MM.1S (cell line): Measurements from ENCODE around the gene PHF12.

Experiments used
- DNase-seq: peaks from one replicate; pipeline ENCODE4 v3.0.0-alpha.2; 2015
- H2AFZ ChIP-seq: fragments of 300-600 bp; sonication (generic); 2 replicates; pipeline ENCODE4 v1.6.0; 2016; ENCODE audit warnings: antibody characterized with exemption, low read length
- H3F3A ChIP-seq: fragments of 300-600 bp; sonication (generic); 2 replicates; pipeline ENCODE4 v1.6.1; 2016; ENCODE audit warnings: mild to moderate bottlenecking, antibody characterized with exemption, low read length, moderate library complexity, mixed read lengths; ENCODE audit not compliant: insufficient read depth
- H3K27ac ChIP-seq: fragments of 300-600 bp; sonication (generic); 2 replicates; pipeline ENCODE4 v1.5.1; 2016; ENCODE audit warnings: mild to moderate bottlenecking, low read length
- H3K27me3 ChIP-seq: fragments of 300-600 bp; sonication (generic); replicated peaks from 2 replicates; pipeline ENCODE4 v1.6.0; 2016; ENCODE audit warnings: low read length; ENCODE audit not compliant: insufficient read depth
- H3K36me3 ChIP-seq: fragments of 300-600 bp; sonication (generic); replicated peaks from 2 replicates; pipeline ENCODE4 v1.6.1; 2016; ENCODE audit warnings: mild to moderate bottlenecking, low read length, mixed read lengths; ENCODE audit not compliant: insufficient read depth
- H3K4me1 ChIP-seq: fragments of 300-600 bp; sonication (generic); 2 replicates; pipeline ENCODE4 v1.6.1; 2016; ENCODE audit warnings: low read length, mixed read lengths
- H3K4me2 ChIP-seq: fragments of 300-600 bp; sonication (generic); 2 replicates; pipeline ENCODE4 v1.6.0; 2016; ENCODE audit warnings: low read depth, low read length
- H3K4me3 ChIP-seq: fragments of 300-600 bp; sonication (generic); 2 replicates; pipeline ENCODE4 v1.5.1; 2016; ENCODE audit warnings: low read length, mixed read lengths
- H3K79me2 ChIP-seq: fragments of 300-600 bp; sonication (generic); 2 replicates; pipeline ENCODE4 v1.6.1; 2016; ENCODE audit warnings: mixed run types, low read length, mixed read lengths
- H3K9ac ChIP-seq: fragments of 300-600 bp; sonication (generic); 2 replicates; pipeline ENCODE4 v1.6.1; 2016; ENCODE audit warnings: low read length, mixed read lengths
- H3K9me2 ChIP-seq: fragments of 300-600 bp; sonication (generic); replicated peaks from 2 replicates; pipeline ENCODE4 v1.6.1; 2016; ENCODE audit warnings: mild to moderate bottlenecking, low read length, mixed read lengths; ENCODE audit not compliant: insufficient read depth
- H3K9me3 ChIP-seq: fragments of 300-600 bp; sonication (generic); replicated peaks from 2 replicates; pipeline ENCODE4 v1.6.1; 2016; ENCODE audit warnings: mild to moderate bottlenecking, low read length, mixed read lengths; ENCODE audit not compliant: insufficient read depth
- H4K20me1 ChIP-seq: fragments of 300-600 bp; sonication (generic); 2 replicates; pipeline ENCODE4 v1.6.1; 2016; ENCODE audit warnings: mild to moderate bottlenecking, low read length, moderate library complexity, mixed read lengths; ENCODE audit not compliant: insufficient read depth
- EZH2 ChIP-seq: fragments of 300-600 bp; sonication (generic); optimal IDR thresholded peaks from 2 replicates; pipeline ENCODE3; 2017; ENCODE audit warnings: low read depth, mild to moderate bottlenecking, antibody characterized with exemption, low read length, mixed read lengths
- EZH2phosphoT487 ChIP-seq: fragments of 300-600 bp; sonication (generic); IDR thresholded peaks from 2 replicates; pipeline ENCODE4 v1.6.1; 2018; ENCODE audit warnings: antibody characterized with exemption, low read length
- TF ChIP-seq, protein P1 (sequence below): fragments of 300-600 bp; sonication (generic); IDR thresholded peaks from 2 replicates; pipeline ENCODE4 v1.5.1; 2016; ENCODE audit warnings: antibody characterized with exemption, low read length, mixed read lengths

PHF12 gene

GRCh38 chr17:28863953-28864352, 87.4 kb downstream of the PHF12 start:
- Histone ChIP-seq H2AFZ (no peak overlapping the region), H3K27ac (no peak overlapping the region), H3K9me3 (no peaks in the 10 kb centered on the region), H3F3A (no peaks in the 10 kb centered on the region), H3K79me2 (no peaks in the 10 kb centered on the region), H3K4me3 (no peak overlapping the region), H3K9me2 (no peaks in the 10 kb centered on the region), H3K4me2 (no peak overlapping the region), H3K9ac (no peak overlapping the region), H3K4me1 (no peaks in the 10 kb centered on the region), H4K20me1 (no peaks in the 10 kb centered on the region), H3K27me3 (no peaks in the 10 kb centered on the region), H3K36me3 (0 out of 2 replicates have a peak, but pooled peaks cover 2% of the 10 kb centered on the region)
- no peak for DNase-seq
- TF ChIP-seq, protein P1, sequence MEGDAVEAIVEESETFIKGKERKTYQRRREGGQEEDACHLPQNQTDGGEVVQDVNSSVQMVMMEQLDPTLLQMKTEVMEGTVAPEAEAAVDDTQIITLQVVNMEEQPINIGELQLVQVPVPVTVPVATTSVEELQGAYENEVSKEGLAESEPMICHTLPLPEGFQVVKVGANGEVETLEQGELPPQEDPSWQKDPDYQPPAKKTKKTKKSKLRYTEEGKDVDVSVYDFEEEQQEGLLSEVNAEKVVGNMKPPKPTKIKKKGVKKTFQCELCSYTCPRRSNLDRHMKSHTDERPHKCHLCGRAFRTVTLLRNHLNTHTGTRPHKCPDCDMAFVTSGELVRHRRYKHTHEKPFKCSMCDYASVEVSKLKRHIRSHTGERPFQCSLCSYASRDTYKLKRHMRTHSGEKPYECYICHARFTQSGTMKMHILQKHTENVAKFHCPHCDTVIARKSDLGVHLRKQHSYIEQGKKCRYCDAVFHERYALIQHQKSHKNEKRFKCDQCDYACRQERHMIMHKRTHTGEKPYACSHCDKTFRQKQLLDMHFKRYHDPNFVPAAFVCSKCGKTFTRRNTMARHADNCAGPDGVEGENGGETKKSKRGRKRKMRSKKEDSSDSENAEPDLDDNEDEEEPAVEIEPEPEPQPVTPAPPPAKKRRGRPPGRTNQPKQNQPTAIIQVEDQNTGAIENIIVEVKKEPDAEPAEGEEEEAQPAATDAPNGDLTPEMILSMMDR: no peak
- no peak for TF ChIP-seq EZH2phosphoT487
- TF ChIP-seq EZH2: no peak

DNA sequence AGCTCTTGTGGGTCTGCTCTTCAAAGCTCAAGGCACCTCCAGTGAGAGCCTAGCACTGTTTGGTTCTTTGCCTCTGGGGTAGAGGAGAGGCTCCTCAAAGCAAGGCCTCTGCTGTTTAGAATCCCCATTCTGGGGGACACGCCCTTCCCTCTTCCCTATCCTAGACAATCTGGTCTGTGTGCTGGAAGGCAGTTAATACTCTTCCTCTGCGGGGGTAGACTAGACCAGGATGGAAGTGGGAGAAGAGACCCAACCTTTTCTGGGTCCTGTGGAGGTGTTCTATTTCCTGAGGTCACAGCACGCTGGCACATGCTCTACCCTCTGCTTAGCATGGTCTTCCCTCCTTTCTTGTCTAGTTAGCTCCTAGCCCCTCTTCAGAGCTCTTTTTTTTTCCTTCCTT, 88.8 kb downstream of the PHF12 start:
- H2AFZ ChIP-seq: no peak overlapping the region
- DNase-seq: no peak
- H3K27me3 ChIP-seq: no peaks in the 10 kb centered on the region
- no peaks in the 10 kb centered on the region for H3K4me1 ChIP-seq
- H3K4me2 ChIP-seq: no peak overlapping the region
- no peak overlapping the region for H3K4me3 ChIP-seq
- no peaks in the 10 kb centered on the region for H3K9me3 ChIP-seq
- H4K20me1 ChIP-seq: no peaks in the 10 kb centered on the region
- H3K79me2 ChIP-seq: no peaks in the 10 kb centered on the region
- no peak overlapping the region for H3K9ac ChIP-seq
- H3K27ac ChIP-seq: no peak overlapping the region
- TF ChIP-seq, protein P1: no peak
- no peak for TF ChIP-seq EZH2
- no peak for TF ChIP-seq EZH2phosphoT487
- H3F3A ChIP-seq: no peaks in the 10 kb centered on the region
- no peaks in the 10 kb centered on the region for H3K9me2 ChIP-seq
- H3K36me3 ChIP-seq: 0 out of 2 replicates have a peak, but pooled peaks cover 2% of the 10 kb centered on the region

- Histone ChIP-seq H2AFZ (no peak overlapping the region), H3K27me3 (no peaks in the 10 kb centered on the region), H3F3A (no peaks in the 10 kb centered on the region), H3K4me1 (no peaks in the 10 kb centered on the region), H3K9me3 (no peaks in the 10 kb centered on the region), H3K4me3 (no peak overlapping the region), H3K9me2 (no peaks in the 10 kb centered on the region), H3K27ac (no peak overlapping the region), H3K9ac (no peak overlapping the region), H4K20me1 (no peaks in the 10 kb centered on the region), H3K36me3 (0 out of 2 replicates have a peak, but pooled peaks cover 2% of the 10 kb centered on the region), H3K79me2 (no peaks in the 10 kb centered on the region), H3K4me2 (no peak overlapping the region)
- DNase-seq: no peak
- TF ChIP-seq EZH2 (no peak), EZH2phosphoT487 (no peak)
- TF ChIP-seq, protein P1: no peak
Measured at GRCh38 chr17:28861393-28862203, 89.7 kb downstream of the PHF12 start.
